Measurements from ENCODE around the gene NELL1.

DNA sequence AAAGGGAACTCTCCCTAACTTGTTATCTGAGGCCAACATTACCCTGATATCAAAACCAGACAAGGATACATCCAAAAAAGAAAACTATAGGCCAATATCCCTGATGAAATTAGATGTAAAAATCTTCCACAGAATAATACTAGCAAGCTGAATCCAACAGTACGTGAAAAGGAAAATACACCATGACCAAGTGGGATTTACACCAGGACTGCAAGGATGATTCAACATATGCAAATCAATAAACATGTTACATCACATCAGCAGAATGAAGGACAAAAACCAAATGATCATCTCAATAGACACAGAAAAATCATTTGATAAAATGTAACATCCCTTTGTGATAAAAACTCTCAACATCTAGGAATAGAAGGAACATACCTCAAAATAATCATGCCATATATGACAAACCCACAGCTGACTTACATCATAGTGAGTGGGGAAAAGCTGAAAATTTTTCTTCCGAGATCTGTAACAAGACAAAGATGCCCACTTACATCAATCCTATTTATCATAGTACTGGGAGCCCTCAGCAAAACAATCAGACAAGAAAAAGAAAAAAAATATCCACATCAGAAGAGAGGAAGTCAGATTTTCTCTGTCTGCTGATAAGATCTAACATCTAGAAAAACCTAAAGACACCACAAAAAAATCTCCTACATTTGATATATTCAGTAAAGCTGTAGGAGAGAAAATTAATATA lies 820.2 kb downstream of the NELL1 start:
- TF ChIP-seq, protein P1, sequence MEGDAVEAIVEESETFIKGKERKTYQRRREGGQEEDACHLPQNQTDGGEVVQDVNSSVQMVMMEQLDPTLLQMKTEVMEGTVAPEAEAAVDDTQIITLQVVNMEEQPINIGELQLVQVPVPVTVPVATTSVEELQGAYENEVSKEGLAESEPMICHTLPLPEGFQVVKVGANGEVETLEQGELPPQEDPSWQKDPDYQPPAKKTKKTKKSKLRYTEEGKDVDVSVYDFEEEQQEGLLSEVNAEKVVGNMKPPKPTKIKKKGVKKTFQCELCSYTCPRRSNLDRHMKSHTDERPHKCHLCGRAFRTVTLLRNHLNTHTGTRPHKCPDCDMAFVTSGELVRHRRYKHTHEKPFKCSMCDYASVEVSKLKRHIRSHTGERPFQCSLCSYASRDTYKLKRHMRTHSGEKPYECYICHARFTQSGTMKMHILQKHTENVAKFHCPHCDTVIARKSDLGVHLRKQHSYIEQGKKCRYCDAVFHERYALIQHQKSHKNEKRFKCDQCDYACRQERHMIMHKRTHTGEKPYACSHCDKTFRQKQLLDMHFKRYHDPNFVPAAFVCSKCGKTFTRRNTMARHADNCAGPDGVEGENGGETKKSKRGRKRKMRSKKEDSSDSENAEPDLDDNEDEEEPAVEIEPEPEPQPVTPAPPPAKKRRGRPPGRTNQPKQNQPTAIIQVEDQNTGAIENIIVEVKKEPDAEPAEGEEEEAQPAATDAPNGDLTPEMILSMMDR (IDR thresholded peaks at IDR 0.05; ENCODE audit: insufficient read depth, low read depth, low read length) = no peak
- no peak for TF ChIP-seq EZH2 (IDR thresholded peaks at IDR 0.05; ENCODE audit: insufficient read depth, low read length)

Data from astrocyte (in vitro differentiated cells and primary cell).